Heart right ventricle (tissue), 16 donors: Measurements from ENCODE around the gene SHISA6. TPM values are rescaled to one million over a fixed set of nuclear protein-coding genes. Genes with fewer than 3 reads are reported as not detected.
"Not testable (repeated sequence)": the region's sequence is repeated elsewhere in the genome, so short reads cannot be mapped to it uniquely, and the experiment has no call there.

Experiments used
- ATAC-seq, 8 donors: fragments of 200-7000 bp; cut with Tn5 transposase; one replicate each; pipeline ENCODE4 v1.9.1; 2020; ENCODE audit warnings: mild to moderate bottlenecking in 8 of 8, moderate library complexity in 8 of 8, moderate number of reproducible peaks in 1 of 8
- DNase-seq, 2 donors: peaks; one replicate each; pipeline ENCODE4 v3.0.0-alpha.2; 2020
- H3K27ac ChIP-seq, 10 donors: fragments of 200-600 bp; sonication (generic) in 2 of 10; one replicate each; pipeline versions ENCODE4 v1.5.0 to v1.8.0; 2020 to 2022; ENCODE audit warnings: mild to moderate bottlenecking in 3 of 10
- H3K27me3 ChIP-seq, 7 donors: fragments of 200-600 bp; one replicate each; pipeline ENCODE4 v1.8.0; 2021 to 2022; ENCODE audit warnings: mild to moderate bottlenecking in 2 of 7
- H3K36me3 ChIP-seq, 9 donors: fragments of 200-600 bp; sonication (generic) in 1 of 9; one replicate each; pipeline versions ENCODE4 v1.5.0 to v1.8.0; 2020 to 2022; ENCODE audit warnings: mild to moderate bottlenecking in 2 of 9
- H3K4me1 ChIP-seq, 9 donors: fragments of 200-600 bp; sonication (generic) in 1 of 9; one replicate each; pipeline versions ENCODE4 v1.5.0 to v1.8.0; 2020 to 2022; ENCODE audit warnings: mild to moderate bottlenecking in 4 of 9
- H3K4me3 ChIP-seq, 10 donors: fragments of 200-600 bp; sonication (generic) in 2 of 10; one replicate each; pipeline versions ENCODE4 v1.5.0 to v1.8.0; 2020 to 2022; ENCODE audit warnings: mild to moderate bottlenecking in 7 of 10, moderate library complexity in 2 of 10
- H3K9me3 ChIP-seq, 11 donors: fragments of 200-600 bp in 10 of 11; sonication (generic) in 2 of 11; one replicate each; pipeline versions ENCODE4 v1.5.0 to v1.8.0; 2013 to 2022; ENCODE audit warnings: mild to moderate bottlenecking in 2 of 11, control low read depth in 1 of 11, moderate library complexity in 1 of 11
- WGBS, 2 donors: extraction: QIAGEN DNeasy Blood & Tissue Kit; methylation state at CpG; one replicate each; pipeline ENCODE4 v1.1.7; 2013; ENCODE audit warnings: inconsistent platforms in 1 of 2; 5-methylcytosine and 5-hydroxymethylcytosine counted together
- intact Hi-C, 10 donors: fragments of 100-400 bp; cut with DNase I; formaldehyde crosslinking; loops; one replicate each; pipeline versions ENCODE4 v1.11.1 to v1.14.2; 2022
- polyA plus RNA-seq, 2 donors: library from polyadenylated mRNA; stranded (reverse); fragments of 200-250 nt; gene quantifications; one replicate each; pipeline ENCODE4 v1.2.3, GENCODE V29; 2013
- total RNA-seq, 10 donors: library from RNA; stranded (reverse); fragmentation: NEBNext Ultra II Directional in 3 of 10; extraction: Animal tissue kit (Norgen Biotek cat#: 25700) in 3 of 10; gene quantifications; one replicate each; pipeline versions ENCODE4 v1.2.1 to v1.2.4, GENCODE V29; 2021 to 2023
- TF ChIP-seq, protein P1 (sequence below), 9 donors: fragments of 200-600 bp; sonication (generic) in 2 of 9; IDR thresholded peaks; one replicate each; pipeline versions ENCODE4 v1.5.0 to v1.8.0; 2021 to 2022; ENCODE audit warnings: antibody characterized with exemption in 9 of 9, mild to moderate bottlenecking in 5 of 9, moderate library complexity in 1 of 9
- donor health status: Arrhythmogenic right ventricular cardiomyopathy.
- donor health status: ischemic (EF 13 %, LVEDD 7.1; RV severe dilation, severe dysfunction).
- donor health status: healthy with polysubstance abuse.
- donor health status: DM: no; HTN: yes; CAD: no.
- donor health status: DM: no; HTN: no; CAD: no.
- donor health status: ischemic (EF 25% LVEDD 6.9; RV normal size, moderate dysfunction).
- donor health status: ischemic (EF 25% LVEDD 5.7; RV mildly dilated, moderate dysfunction).
- donor health status: healthy.
- donor health status: DM: yes; HTN: yes; CAD: no.
- donor health status: Ischemic cardiomyopathy.
- donor health status: ischemic (EF 35%, LVEDD 5.7; RV mildly dilated, moderate dysfunction).
- donor health status: nonischemic (EF 11% LVEDD 7.7; RV severe dilation, severe dysfunction).
- donor health status: DM: yes; HTN: yes; CAD: no.
- donor health status: PGD.
- donor health status: ischemic (EF 29% LVEDD 5.4; RV normal size, mild dysfunction).
- donor health status: nonischemic (EF 23%, LVEDD 6.1; RV moderate dilation, normal function).

Gene SHISA6
- total and polyA plus RNA-seq, 12 donors: 0.06 to 0.66 (median 0.23) TPM

DNA sequence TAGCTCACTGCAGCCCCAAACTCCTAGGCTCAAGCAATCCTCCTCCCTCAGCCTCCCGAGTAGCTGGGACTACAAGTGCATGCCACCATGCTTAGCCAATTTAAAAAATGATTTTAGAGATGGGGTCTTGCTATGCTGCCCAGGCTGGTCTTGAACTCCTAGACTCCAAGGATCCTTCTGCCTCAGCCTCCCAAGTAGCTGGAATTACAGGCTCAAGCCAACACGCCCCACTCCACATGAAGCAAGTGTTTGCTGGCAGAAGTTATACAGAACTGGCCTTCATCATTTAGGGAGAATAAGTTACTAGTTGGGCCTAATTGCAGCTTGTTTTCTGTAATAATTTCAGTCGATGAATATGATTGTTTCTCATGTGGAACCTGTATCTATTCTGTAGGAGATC is 68.0 kb downstream of the SHISA6 start:
- TF ChIP-seq, protein P1, sequence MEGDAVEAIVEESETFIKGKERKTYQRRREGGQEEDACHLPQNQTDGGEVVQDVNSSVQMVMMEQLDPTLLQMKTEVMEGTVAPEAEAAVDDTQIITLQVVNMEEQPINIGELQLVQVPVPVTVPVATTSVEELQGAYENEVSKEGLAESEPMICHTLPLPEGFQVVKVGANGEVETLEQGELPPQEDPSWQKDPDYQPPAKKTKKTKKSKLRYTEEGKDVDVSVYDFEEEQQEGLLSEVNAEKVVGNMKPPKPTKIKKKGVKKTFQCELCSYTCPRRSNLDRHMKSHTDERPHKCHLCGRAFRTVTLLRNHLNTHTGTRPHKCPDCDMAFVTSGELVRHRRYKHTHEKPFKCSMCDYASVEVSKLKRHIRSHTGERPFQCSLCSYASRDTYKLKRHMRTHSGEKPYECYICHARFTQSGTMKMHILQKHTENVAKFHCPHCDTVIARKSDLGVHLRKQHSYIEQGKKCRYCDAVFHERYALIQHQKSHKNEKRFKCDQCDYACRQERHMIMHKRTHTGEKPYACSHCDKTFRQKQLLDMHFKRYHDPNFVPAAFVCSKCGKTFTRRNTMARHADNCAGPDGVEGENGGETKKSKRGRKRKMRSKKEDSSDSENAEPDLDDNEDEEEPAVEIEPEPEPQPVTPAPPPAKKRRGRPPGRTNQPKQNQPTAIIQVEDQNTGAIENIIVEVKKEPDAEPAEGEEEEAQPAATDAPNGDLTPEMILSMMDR (IDR thresholded peaks at IDR 0.05): no peak
- WGBS, 2 donors: 85 to 87% methylated on average over 3 of the region's 3 CpGs
- ATAC-seq (no peak), DNase-seq (no peak)
- Histone ChIP-seq H3K27me3 (peaks cover 0 to 6% (median 0%) of the 10 kb centered on the region in 7 donors), H3K27ac (no peak overlapping the region), H3K4me1 (no peaks in the 10 kb centered on the region), H3K36me3 (no peaks in the 10 kb centered on the region), H3K4me3 (no peak overlapping the region), H3K9me3 (no peaks in the 10 kb centered on the region)
- intact Hi-C loops: loop anchor here in 1 of 10 donors (5.0 kb wide), 1 partner anchor 48 kb away; no protein-coding TSS in a partner anchor

DNA sequence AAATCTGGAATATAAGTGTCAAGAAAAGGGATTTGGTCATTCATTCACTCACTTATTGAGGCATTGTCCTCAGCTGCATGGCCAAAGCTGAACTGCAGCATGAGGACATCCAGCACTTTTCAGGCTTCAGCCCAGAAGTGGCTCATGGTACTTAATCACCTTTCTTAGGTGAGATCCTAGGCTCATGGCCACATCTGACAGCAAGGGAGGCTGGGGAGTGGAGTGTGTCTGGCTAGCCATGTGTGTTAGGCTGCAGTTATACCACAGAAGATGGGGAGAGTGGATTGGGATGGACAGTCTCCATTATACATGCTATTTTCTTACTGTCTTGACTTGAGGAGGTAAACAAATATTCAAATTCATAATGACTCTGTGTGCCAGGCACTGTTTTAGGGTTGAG is 68.8 kb downstream of the SHISA6 start:
- Histone ChIP-seq H3K9me3 (no peaks in the 10 kb centered on the region), H3K27ac (no peak overlapping the region), H3K36me3 (no peaks in the 10 kb centered on the region), H3K27me3 (peaks cover 0 to 6% (median 0%) of the 10 kb centered on the region in 7 donors), H3K4me3 (no peak overlapping the region), H3K4me1 (no peaks in the 10 kb centered on the region)
- TF ChIP-seq, protein P1 (IDR thresholded peaks at IDR 0.05): no peak
- intact Hi-C loops: loop anchor here in 1 of 10 donors (5.0 kb wide), 1 partner anchor 47 kb away; no protein-coding TSS in a partner anchor
- ATAC-seq: no peak
- DNase-seq: no peak

DNA sequence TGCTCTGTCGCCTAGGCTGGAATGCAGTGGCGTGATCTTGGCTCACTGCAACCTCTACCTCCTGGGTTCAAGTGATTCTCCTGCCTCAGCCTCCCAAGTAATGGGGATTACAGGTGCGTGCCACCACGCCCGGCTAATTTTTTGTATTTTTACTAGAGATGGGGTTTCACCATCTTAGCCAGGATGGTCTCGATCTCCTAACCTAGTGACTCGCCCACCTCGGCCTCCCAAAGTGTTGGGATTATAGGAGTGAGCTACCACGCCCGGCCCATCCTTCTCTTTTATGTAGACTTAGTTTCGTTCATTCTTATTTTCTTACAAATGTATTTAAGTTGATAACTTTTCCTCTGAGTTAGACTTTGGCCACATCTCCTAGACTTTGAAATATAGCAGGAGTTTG is 75.4 kb downstream of the SHISA6 start:
- H3K9me3 ChIP-seq, H3K4me3 ChIP-seq, H3K27ac ChIP-seq, DNase-seq, H3K36me3 ChIP-seq, intact Hi-C loops, H3K27me3 ChIP-seq, H3K4me1 ChIP-seq, ATAC-seq: not testable (repeated sequence)
- WGBS, 2 donors: 85 to 91% methylated on average over 11 of the region's 11 CpGs

DNA sequence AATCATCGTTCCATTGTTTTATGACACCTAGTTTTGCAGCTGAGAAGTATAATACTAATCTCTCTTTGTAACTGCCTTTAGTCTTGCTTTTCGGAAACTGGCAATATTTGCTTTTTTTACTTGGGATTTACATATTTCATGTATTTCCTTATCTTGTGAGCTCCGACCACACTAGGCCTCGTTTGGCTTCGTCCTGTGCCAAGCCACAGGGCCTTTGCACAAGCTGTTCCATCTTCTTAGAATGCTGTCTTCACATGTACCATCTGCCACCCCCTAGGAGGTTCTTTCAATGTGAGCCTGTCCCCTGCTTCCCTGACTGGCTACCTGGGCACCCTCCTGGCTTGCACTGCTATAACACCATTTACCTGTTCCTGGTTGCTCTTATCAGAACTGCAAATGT is 77.2 kb downstream of the SHISA6 start:
- WGBS, 2 donors: 87 to 90% methylated on average over 5 of the region's 5 CpGs
- intact Hi-C loops: no loop called here

DNA sequence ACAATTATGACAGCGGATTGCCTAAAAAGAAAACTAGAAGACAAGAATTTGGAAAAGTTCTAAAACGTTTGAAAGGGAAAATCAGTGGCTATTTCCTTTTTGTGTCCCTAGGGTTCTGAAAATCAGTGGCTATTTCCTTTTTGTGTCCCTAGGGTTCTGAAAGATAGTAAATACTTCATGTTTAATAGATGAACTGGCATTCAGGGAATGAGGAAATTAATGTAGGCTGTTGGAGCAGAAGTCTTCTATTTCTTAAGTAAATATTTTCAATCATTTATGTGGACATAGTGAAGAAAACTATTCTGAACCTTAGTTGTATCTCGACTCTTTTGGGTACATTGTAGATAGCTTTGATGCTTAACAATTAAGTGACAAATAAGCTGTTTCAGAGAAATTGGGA is 78.9 kb downstream of the SHISA6 start:
- no peaks in the 10 kb centered on the region for H3K4me1 ChIP-seq
- ATAC-seq: no peak
- H3K27ac ChIP-seq: no peak overlapping the region
- H3K27me3 ChIP-seq: peaks cover 0 to 8% (median 0%) of the 10 kb centered on the region in 7 donors
- no peaks in the 10 kb centered on the region for H3K36me3 ChIP-seq
- WGBS, 2 donors: 37 to 51% methylated on average over 3 of the region's 3 CpGs
- DNase-seq: no peak
- no peak overlapping the region for H3K4me3 ChIP-seq
- H3K9me3 ChIP-seq: peaks cover 0 to 9% (median 0%) of the 10 kb centered on the region in 11 donors
- TF ChIP-seq, protein P1 (IDR thresholded peaks at IDR 0.05): no peak
- intact Hi-C loops: no loop called here

More for the DNA sequence above, 77.2 kb downstream of the SHISA6 start:
- Histone ChIP-seq H3K36me3 (no peaks in the 10 kb centered on the region), H3K27ac (no peak overlapping the region), H3K27me3 (peaks cover 0 to 5% (median 0%) of the 10 kb centered on the region in 7 donors), H3K4me1 (no peaks in the 10 kb centered on the region), H3K4me3 (no peak overlapping the region), H3K9me3 (peaks cover 0 to 9% (median 0%) of the 10 kb centered on the region in 11 donors)
- ATAC-seq: no peak
- DNase-seq: no peak
- TF ChIP-seq, protein P1 (IDR thresholded peaks at IDR 0.05): no peak
